GM19240 (cell line): ENCODE data around the gene RAPGEF4.
"Not testable (repeated sequence)": the region's sequence is repeated elsewhere in the genome, so short reads cannot be mapped to it uniquely, and the experiment has no call there.

Experiments
- DNase-seq: peaks from one replicate; pipeline ENCODE4 v3.0.0; 2011; ENCODE audit warnings: low spot score; ENCODE audit not compliant: insufficient read length

Gene RAPGEF4

GRCh38 chr2:173030561-173031490 lies 295.2 kb downstream of the RAPGEF4 start:
- no peak for DNase-seq

- no peak for DNase-seq
Measured at GRCh38 chr2:173032032-173032431, 296.4 kb downstream of the RAPGEF4 start.

- DNase-seq = no peak
Measured at GRCh38 chr2:173033084-173033483, 297.4 kb downstream of the RAPGEF4 start.

- DNase-seq = no peak
Measured at GRCh38 chr2:173034143-173034542, 298.5 kb downstream of the RAPGEF4 start.

- DNase-seq = no peak
Measured at GRCh38 chr2:173037245-173038120, 301.8 kb downstream of the RAPGEF4 start.

- DNase-seq = not testable (repeated sequence)
Measured at GRCh38 chr2:173038257-173038656, 302.6 kb downstream of the RAPGEF4 start.

- no peak for DNase-seq
Measured at GRCh38 chr2:173040729-173041128, 305.1 kb downstream of the RAPGEF4 start.

GRCh38 chr2:173043476-173043875 lies 307.8 kb downstream of the RAPGEF4 start:
- DNase-seq = no peak

- DNase-seq = no peak
Measured at GRCh38 chr2:173043897-173044519, 308.4 kb downstream of the RAPGEF4 start.

- DNase-seq = no peak
Measured at GRCh38 chr2:173044686-173045085, 309.0 kb downstream of the RAPGEF4 start.

- no peak for DNase-seq
Measured at GRCh38 chr2:173045181-173045580, 309.5 kb downstream of the RAPGEF4 start.

- DNase-seq = no peak
Measured at GRCh38 chr2:173048522-173048896, 312.9 kb downstream of the RAPGEF4 start.

- no peak for DNase-seq
Measured at GRCh38 chr2:173048897-173049661, 313.4 kb downstream of the RAPGEF4 start.

GRCh38 chr2:173049831-173050230 lies 314.2 kb downstream of the RAPGEF4 start:
- no peak for DNase-seq

- DNase-seq = no peak
Measured at GRCh38 chr2:173050684-173051083, 315.0 kb downstream of the RAPGEF4 start.

- no peak for DNase-seq
Measured at GRCh38 chr2:173051463-173052215, 316.0 kb downstream of the RAPGEF4 start.

- DNase-seq = no peak
Measured at GRCh38 chr2:173053043-173053699, 317.5 kb downstream of the RAPGEF4 start.

GRCh38 chr2:173054466-173054865 lies 318.8 kb downstream of the RAPGEF4 start:
- no peak for DNase-seq

GRCh38 chr2:173056705-173057364 lies 321.2 kb downstream of the RAPGEF4 start:
- no peak for DNase-seq
